ENCODE results near the gene ZNF592.

Gene ZNF592

DNA sequence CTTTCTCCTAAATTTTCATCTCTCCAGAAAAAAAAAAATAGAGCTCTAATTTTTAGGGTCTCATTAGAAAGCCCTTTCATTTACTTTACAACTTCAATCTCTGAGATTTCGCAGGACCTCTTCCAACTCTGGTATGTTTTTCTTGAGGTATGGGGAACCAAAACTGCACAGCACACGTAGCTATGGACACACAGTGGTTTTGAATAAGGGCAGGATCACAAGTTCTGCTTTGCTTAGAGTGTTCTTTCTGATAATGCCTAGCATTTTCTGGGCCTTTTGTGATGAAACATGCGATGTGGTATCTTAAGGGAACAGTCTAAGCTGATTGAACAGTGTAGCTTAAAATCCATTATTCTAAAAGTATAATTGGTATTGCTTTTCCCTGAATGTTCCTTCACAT, 25.3 kb downstream of the ZNF592 start:
- Histone ChIP-seq H3K27me3 (ENCODE audit: insufficient read depth, low read length) (no peaks in the 10 kb centered on the region), H2AFZ (ENCODE audit: low read depth, low read length) (no peak overlapping the region), H3K36me3 (ENCODE audit: insufficient read depth, low read length) (peaks cover 28% of the 10 kb centered on the region), H3K4me3 (ENCODE audit: low read length) (no peak overlapping the region), H3K4me1 (ENCODE audit: insufficient read depth, low read length) (no peaks in the 10 kb centered on the region), H3K9me3 (ENCODE audit: low read length) (peaks cover 6% of the 10 kb centered on the region)

DNA sequence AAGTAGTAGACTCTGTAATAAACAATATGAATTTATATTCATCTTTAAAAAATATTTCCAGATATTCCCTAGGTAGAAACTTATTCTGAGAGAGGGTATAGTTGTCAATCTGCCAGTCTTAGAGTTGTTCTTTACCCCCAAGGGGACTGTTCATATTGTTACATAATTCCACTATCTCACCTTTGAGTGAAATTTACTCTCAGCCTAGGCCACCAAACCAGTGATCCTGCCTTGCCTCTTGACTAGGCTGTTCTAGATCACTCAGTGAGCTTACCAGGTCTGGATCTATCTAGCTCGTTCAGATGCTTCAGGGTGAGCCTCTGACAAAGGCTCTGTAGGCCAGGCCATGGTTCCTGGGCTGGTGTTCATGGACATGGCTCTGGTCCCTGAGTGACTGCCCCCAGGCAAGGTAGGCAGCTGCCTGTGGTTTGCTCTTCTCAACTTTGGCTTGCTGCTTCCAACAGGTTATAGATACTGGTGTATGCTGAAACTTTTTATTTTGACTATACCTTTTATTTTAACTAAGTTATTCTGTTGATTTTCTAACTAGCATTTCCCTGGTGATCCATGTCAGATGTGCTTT, 27.6 kb downstream of the ZNF592 start:
- Histone ChIP-seq H3K4me3 (ENCODE audit: low read length) (no peak overlapping the region), H3K36me3 (ENCODE audit: insufficient read depth, low read length) (peaks cover 31% of the 10 kb centered on the region), H3K9me3 (ENCODE audit: low read length) (peaks cover 6% of the 10 kb centered on the region), H3K4me1 (ENCODE audit: insufficient read depth, low read length) (no peaks in the 10 kb centered on the region), H2AFZ (ENCODE audit: low read depth, low read length) (no peak overlapping the region), H3K27me3 (ENCODE audit: insufficient read depth, low read length) (no peaks in the 10 kb centered on the region)

DNA sequence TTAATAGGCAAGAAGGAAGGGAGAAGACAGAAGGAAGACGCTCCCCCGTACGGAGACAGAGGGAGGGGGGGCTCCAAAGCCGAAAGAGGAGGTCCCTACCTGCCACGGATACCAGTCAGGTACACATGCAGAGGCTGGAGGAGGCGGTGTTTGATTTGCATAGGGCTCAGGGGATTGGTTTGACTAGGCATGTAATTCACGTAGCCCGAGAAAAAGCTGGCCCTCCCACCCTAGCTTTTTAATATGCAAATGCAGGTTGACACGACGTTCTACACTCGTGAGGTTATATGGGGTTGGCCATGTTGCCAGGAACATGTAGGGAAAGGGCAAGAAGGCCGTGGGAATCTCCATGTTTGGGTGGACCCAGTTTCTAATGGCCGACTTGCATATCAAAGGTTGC, 29.8 kb downstream of the ZNF592 start:
- peaks cover 37% of the 10 kb centered on the region for H3K36me3 ChIP-seq (ENCODE audit: insufficient read depth, low read length)
- H3K4me3 ChIP-seq (ENCODE audit: low read length): no peak overlapping the region
- no peaks in the 10 kb centered on the region for H3K4me1 ChIP-seq (ENCODE audit: insufficient read depth, low read length)
- no peaks in the 10 kb centered on the region for H3K27me3 ChIP-seq (ENCODE audit: insufficient read depth, low read length)
- H3K9me3 ChIP-seq (ENCODE audit: low read length): peaks cover 6% of the 10 kb centered on the region
- no peak overlapping the region for H2AFZ ChIP-seq (ENCODE audit: low read depth, low read length)

DNA sequence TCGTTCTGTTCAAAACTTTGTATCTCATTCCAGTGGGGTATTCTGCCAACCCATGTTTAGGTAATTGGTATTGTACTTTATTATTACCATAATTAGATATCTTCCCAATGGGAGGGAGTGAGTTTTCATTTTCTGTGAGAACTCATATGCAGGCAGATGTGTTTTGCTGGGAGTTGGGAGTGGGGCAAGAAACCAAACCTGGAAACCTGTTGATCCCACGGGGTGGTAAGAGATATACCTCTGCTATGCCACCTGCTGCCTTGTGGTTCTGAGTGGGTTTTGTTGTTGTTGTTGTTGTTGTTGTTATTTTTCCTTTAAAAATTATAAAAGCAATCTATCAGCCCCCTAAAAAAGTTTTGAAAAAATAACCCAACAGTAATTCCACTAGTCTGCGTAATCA, 32.1 kb downstream of the ZNF592 start:
- Histone ChIP-seq H3K27me3 (ENCODE audit: insufficient read depth, low read length) (no peaks in the 10 kb centered on the region), H3K36me3 (ENCODE audit: insufficient read depth, low read length) (peaks cover 52% of the 10 kb centered on the region), H3K9me3 (ENCODE audit: low read length) (peaks cover 2% of the 10 kb centered on the region), H3K4me1 (ENCODE audit: insufficient read depth, low read length) (no peaks in the 10 kb centered on the region), H2AFZ (ENCODE audit: low read depth, low read length) (no peak overlapping the region), H3K4me3 (ENCODE audit: low read length) (no peak overlapping the region)

DNA sequence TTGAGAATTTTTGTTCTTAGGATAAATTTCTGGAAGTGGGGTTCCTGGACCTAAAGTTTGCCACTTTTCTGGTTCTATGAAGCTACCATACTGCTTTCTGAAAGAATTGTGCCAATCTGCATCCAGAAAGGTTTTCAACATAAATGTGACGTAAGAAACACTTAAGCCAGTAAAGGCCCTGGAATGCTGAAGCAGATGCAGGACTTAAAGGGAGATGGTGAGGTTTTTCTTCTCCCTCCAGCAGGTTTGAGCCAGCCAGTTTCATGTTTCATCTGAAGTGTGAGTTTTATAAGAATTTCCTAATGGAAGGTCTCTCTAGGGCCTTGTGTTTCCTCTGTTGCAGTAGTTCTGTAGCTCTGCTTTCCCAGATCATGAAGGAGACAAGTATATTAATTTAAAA, 33.1 kb downstream of the ZNF592 start:
- H2AFZ ChIP-seq (ENCODE audit: low read depth, low read length): no peak overlapping the region
- H3K36me3 ChIP-seq (ENCODE audit: insufficient read depth, low read length): peaks cover 58% of the 10 kb centered on the region
- H3K9me3 ChIP-seq (ENCODE audit: low read length): peaks cover 2% of the 10 kb centered on the region
- H3K4me3 ChIP-seq (ENCODE audit: low read length): no peak overlapping the region
- no peaks in the 10 kb centered on the region for H3K4me1 ChIP-seq (ENCODE audit: insufficient read depth, low read length)
- no peaks in the 10 kb centered on the region for H3K27me3 ChIP-seq (ENCODE audit: insufficient read depth, low read length)

DNA sequence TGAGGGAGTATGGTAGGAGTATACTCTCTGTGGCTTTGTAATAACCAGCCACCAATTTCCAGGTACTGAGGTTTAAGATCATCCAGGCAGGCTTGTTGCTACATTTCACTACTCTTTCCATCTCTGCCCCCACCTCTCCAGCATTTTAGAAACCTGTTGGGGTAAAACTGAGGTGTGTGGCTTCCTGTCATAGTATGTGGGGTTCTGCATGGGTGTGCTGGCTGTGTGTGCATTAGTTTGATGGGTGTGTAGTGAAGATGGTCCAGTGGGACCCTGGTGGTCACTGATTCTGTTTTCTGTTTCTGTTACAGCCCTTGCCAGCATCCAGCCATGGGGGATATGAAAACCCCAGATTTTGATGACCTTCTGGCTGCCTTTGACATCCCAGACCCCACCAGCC, 34.0 kb downstream of the ZNF592 start:
- no peaks in the 10 kb centered on the region for H3K4me1 ChIP-seq (ENCODE audit: insufficient read depth, low read length)
- H3K9me3 ChIP-seq (ENCODE audit: low read length): peaks cover 2% of the 10 kb centered on the region
- H3K36me3 ChIP-seq (ENCODE audit: insufficient read depth, low read length): peaks cover 62% of the 10 kb centered on the region
- H3K4me3 ChIP-seq (ENCODE audit: low read length): no peak overlapping the region
- H3K27me3 ChIP-seq (ENCODE audit: insufficient read depth, low read length): no peaks in the 10 kb centered on the region
- H2AFZ ChIP-seq (ENCODE audit: low read depth, low read length): no peak overlapping the region

DNA sequence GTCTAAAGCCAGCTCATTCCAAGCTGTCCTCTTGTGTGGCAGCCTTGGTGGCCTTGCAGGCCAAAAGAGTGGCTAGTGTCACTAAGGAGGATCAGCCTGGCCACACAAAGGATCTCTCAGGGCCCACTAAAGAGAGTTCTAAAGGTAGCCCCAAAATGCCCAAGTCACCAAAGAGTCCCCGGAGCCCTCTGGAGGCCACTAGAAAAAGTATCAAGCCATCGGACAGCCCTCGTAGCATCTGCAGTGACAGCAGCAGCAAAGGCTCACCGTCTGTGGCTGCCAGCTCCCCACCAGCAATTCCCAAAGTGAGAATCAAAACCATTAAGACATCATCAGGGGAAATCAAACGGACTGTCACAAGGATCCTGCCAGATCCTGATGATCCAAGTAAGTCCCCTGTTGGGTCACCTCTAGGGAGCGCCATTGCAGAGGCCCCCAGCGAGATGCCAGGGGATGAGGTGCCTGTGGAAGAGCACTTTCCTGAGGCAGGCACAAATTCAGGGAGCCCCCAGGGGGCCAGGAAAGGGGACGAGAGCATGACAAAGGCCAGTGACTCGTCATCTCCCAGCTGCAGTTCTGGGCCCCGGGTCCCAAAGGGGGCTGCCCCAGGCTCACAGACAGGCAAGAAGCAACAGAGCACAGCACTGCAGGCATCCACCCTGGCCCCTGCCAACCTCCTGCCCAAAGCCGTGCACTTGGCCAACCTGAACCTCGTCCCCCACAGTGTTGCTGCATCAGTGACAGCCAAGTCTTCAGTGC, 35.3 kb downstream of the ZNF592 start:
- H3K27me3 ChIP-seq (ENCODE audit: insufficient read depth, low read length): no peaks in the 10 kb centered on the region
- peaks cover 2% of the 10 kb centered on the region for H3K9me3 ChIP-seq (ENCODE audit: low read length)
- H3K36me3 ChIP-seq (ENCODE audit: insufficient read depth, low read length): peaks cover 58% of the 10 kb centered on the region

DNA sequence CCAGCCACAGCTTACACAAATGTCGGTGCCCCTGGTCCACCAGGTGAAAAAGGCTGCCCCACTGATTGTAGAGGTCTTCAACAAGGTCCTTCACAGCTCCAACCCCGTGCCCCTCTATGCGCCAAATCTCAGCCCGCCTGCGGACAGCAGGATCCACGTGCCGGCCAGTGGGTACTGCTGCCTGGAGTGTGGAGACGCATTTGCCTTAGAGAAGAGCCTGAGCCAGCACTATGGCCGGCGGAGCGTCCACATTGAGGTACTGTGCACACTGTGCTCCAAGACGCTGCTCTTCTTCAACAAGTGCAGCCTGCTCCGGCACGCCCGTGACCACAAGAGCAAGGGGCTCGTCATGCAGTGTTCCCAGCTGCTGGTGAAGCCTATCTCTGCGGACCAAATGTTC, 35.9 kb downstream of the ZNF592 start:
- Histone ChIP-seq H3K36me3 (ENCODE audit: insufficient read depth, low read length) (peaks cover 57% of the 10 kb centered on the region), H3K4me3 (ENCODE audit: low read length) (no peak overlapping the region), H3K4me1 (ENCODE audit: insufficient read depth, low read length) (no peaks in the 10 kb centered on the region), H3K9me3 (ENCODE audit: low read length) (peaks cover 2% of the 10 kb centered on the region), H3K27me3 (ENCODE audit: insufficient read depth, low read length) (no peaks in the 10 kb centered on the region), H2AFZ (ENCODE audit: low read depth, low read length) (no peak overlapping the region)

More for the DNA sequence above, 35.3 kb downstream of the ZNF592 start:
- H3K4me1 ChIP-seq (ENCODE audit: insufficient read depth, low read length): no peaks in the 10 kb centered on the region
- no peak overlapping the region for H3K4me3 ChIP-seq (ENCODE audit: low read length)
- H2AFZ ChIP-seq (ENCODE audit: low read depth, low read length): no peak overlapping the region

DNA sequence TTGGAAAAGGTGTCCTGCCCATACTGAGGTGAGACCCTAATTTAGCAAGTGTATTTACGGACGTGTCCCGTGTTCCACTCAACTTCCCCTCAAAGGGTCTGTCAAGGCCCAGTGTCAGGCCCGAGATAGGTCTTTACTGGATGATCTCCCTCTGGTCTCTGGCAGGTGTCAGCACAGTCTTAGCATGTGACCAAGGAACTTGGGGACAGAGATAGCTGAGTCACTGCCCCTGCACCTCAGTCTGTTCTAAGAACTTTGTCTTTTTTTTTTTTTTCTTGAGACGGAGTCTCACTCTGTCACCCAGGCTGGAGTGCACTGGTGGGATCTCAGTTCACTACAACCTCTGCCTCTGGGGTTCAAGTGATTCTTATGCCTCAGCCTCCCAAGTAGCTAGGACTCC, 36.7 kb downstream of the ZNF592 start:
- Histone ChIP-seq H3K4me1 (ENCODE audit: insufficient read depth, low read length) (no peaks in the 10 kb centered on the region), H3K27me3 (ENCODE audit: insufficient read depth, low read length) (no peaks in the 10 kb centered on the region), H3K36me3 (ENCODE audit: insufficient read depth, low read length) (peaks cover 56% of the 10 kb centered on the region), H3K9me3 (ENCODE audit: low read length) (peaks cover 2% of the 10 kb centered on the region), H3K4me3 (ENCODE audit: low read length) (no peak overlapping the region), H2AFZ (ENCODE audit: low read depth, low read length) (no peak overlapping the region)

DNA sequence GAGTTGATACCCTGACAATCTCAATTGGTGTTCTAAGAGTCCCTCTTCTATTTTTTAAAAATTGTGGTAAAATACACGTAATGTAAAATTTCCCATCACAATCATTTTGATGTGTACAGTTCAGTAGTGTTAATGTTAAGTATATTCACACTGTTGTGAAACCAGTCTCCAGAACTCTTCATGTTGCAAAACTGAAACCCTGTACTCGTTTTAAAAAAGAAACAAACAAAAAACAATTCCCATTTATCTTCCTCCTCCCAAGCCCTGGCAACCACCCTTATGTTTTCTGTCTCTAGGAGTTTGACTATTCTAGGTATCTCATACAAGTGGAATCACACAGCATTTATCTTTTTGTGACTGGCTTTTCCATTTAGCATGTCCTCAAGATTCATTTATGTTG, 40.1 kb downstream of the ZNF592 start:
- Histone ChIP-seq H2AFZ (ENCODE audit: low read depth, low read length) (no peak overlapping the region), H3K9me3 (ENCODE audit: low read length) (peaks cover 2% of the 10 kb centered on the region), H3K4me1 (ENCODE audit: insufficient read depth, low read length) (no peaks in the 10 kb centered on the region), H3K27me3 (ENCODE audit: insufficient read depth, low read length) (no peaks in the 10 kb centered on the region), H3K4me3 (ENCODE audit: low read length) (no peak overlapping the region), H3K36me3 (ENCODE audit: insufficient read depth, low read length) (peaks cover 58% of the 10 kb centered on the region)

DNA sequence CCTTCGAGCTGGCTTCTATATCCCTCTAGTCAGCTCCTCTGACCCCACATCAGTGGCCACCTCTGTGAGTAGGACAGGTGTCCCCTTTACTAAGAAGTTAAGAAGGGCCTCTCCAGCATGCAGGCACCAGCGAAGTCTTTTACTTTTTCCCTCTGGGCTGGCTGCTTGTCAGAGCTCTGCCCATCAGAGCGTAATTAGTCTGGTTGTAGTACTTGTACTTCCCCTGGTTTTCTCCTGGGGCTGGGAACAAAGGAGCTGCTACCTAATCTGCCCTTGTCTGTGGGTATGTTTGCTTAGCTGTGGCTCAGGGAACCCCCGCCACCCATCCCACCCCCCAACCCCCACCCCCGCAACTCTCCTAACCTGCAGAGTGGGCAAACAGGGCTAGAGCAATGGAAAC, 41.4 kb downstream of the ZNF592 start:
- H3K36me3 ChIP-seq (ENCODE audit: insufficient read depth, low read length): peaks cover 48% of the 10 kb centered on the region
- H3K4me1 ChIP-seq (ENCODE audit: insufficient read depth, low read length): no peaks in the 10 kb centered on the region
- H2AFZ ChIP-seq (ENCODE audit: low read depth, low read length): no peak overlapping the region
- H3K4me3 ChIP-seq (ENCODE audit: low read length): no peak overlapping the region
- no peaks in the 10 kb centered on the region for H3K9me3 ChIP-seq (ENCODE audit: low read length)
- no peaks in the 10 kb centered on the region for H3K27me3 ChIP-seq (ENCODE audit: insufficient read depth, low read length)

DNA sequence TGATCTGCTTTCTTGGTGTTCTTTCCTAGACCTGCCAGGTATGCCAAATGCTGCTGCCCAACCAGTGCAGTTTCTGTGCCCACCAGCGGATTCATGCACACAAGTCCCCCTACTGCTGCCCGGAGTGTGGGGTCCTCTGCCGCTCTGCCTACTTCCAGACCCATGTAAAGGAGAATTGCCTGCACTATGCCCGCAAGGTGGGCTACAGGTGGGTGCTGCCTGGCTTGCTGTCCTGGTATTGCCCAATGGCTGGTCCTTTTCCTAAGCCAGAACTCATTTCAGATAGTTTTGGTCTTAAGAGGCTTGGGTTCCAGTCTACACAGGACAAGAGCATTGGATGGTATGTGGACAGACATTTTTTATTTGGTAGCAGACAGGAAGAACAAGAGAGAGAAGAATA, 42.3 kb downstream of the ZNF592 start:
- peaks cover 44% of the 10 kb centered on the region for H3K36me3 ChIP-seq (ENCODE audit: insufficient read depth, low read length)

DNA sequence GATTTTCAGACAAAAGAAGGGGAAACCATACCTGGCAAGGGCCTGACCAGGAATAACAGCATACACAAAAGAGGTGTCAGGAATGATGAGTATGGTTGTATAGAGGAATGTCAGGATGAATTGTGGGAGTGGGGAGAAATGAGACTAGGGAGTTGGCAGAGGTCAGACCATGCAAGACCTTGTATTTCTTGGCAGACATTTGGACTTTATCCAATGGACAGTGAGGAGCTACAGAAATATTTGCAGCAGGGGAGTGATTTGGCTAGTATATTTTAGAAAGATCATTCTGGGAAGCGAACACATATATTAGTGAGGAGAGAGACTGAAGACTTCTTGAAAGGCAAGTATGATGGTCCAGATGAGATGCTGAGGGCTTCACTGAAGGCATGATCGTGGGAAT, 43.4 kb downstream of the ZNF592 start:
- H3K36me3 ChIP-seq (ENCODE audit: insufficient read depth, low read length): peaks cover 39% of the 10 kb centered on the region

More for the DNA sequence above, 42.3 kb downstream of the ZNF592 start:
- H3K4me1 ChIP-seq (ENCODE audit: insufficient read depth, low read length): no peaks in the 10 kb centered on the region
- no peaks in the 10 kb centered on the region for H3K9me3 ChIP-seq (ENCODE audit: low read length)
- no peak overlapping the region for H3K4me3 ChIP-seq (ENCODE audit: low read length)
- H3K27me3 ChIP-seq (ENCODE audit: insufficient read depth, low read length): no peaks in the 10 kb centered on the region
- H2AFZ ChIP-seq (ENCODE audit: low read depth, low read length): no peak overlapping the region

More for the DNA sequence above, 43.4 kb downstream of the ZNF592 start:
- Histone ChIP-seq H3K4me3 (ENCODE audit: low read length) (no peak overlapping the region), H3K9me3 (ENCODE audit: low read length) (no peaks in the 10 kb centered on the region), H3K27me3 (ENCODE audit: insufficient read depth, low read length) (no peaks in the 10 kb centered on the region), H3K4me1 (ENCODE audit: insufficient read depth, low read length) (no peaks in the 10 kb centered on the region), H2AFZ (ENCODE audit: low read depth, low read length) (no peak overlapping the region)
